Stimulated activated CD4-positive, alpha-beta T cell treated with anti-CD3 and anti-CD28 coated beads, TNF-alpha, amount 100 ng/mL, for 4 hours (primary cell): ENCODE data around the gene UNG.

Experiments
- DNase-seq, 3 experiments: peaks; one replicate each; pipeline ENCODE4 v3.0.0-alpha.2; 2020; ENCODE audit warnings: low read depth in 3 of 3

UNG gene

DNA sequence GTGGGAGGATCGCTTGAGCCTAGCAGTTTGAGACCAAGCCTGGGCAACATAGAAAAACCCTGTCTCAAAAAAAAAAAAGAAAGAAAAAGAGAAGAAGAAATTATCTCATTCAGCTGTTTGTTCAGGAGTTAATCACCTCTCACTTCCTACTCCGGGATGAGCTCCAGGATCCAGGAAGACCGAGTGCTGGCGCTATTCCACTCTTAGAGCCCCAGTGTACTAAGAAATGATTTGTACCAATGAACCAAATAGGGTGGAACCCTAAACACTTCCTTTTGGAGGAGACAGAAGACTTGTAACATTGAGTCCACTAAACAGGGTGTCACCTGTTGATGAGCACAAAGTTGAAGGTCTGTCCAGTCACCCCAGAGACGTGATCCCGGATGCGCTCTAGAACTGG is 7.7 kb upstream of the UNG start:
- DNase-seq, result no peak

DNA sequence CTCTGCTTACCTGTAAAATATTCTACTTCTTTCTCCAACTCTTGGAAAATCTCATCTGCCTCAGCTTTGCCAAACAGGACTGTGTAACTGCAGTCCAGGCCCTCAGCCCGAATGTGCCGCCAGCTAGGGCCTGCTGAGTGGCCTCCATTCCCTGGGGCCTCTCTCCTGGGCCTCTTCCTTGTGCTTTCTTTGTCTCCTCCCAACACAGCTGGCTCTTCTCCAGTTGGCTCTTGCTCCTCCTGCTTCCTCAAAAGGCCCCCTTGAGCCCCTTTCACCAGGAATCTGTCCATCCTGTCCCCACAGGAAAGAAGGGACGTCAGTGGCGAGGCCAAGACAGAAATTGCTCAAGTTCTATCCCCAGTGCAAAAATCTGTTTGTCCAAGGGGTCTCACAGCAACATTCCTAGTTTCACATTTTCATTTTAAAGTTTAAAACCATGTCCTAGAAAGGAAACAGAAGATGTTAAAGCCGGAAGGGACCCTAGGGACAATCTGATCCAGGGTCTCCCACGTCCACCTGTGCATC is 4.8 kb upstream of the UNG start:
- no peak for DNase-seq

DNA sequence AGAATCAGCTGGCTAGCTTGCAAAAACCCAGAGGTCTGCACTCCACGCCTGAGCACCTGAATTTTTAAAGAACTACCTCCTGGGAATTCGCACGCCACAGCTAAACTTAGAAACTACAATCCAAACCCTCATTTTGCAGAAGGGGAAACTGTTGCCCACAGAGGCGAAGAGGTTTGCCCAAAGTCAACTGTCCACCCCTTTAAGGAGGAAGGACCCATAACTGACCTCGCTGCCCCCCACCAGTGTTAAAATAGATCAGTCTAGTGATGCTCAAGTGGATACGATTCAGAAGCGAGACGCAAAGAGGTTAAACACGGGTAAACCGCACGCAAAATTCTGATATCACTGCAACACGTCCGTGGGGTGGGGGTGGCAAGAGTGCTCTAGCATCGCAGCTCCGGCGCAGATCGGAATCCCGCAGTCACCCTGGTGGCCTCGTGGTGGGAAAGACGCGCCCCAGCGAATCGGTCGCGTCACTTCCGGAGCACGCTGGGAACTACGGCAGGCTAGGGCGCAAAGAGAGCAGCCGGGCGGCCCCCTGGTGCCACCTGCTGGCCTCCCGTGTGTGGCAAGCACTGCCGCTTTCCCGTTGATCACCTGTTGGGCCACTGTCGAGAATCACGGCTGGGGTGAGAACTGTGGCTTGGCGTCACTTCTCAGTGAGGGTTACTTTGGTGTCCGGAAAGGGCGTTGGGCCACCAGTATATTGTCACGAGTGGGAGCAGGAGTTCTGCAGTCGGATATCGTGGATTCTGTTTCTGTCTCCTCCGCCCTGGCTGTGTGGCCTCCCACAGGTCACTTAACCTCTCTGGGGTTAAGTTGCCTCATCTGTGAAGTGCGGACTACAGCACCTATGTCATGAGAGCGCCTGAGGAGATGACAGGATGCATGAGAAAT is 4.1 kb upstream of the UNG start, which contains the start of gene ALKBH2:
ALKBH2 (minus strand) TSS at position 451 of the 897 bp plus-strand sequence. CDS start 686 bp downstream, outside the sequence.
- DNase-seq, result peak; percentile 89 to 92 (median 89)

DNA sequence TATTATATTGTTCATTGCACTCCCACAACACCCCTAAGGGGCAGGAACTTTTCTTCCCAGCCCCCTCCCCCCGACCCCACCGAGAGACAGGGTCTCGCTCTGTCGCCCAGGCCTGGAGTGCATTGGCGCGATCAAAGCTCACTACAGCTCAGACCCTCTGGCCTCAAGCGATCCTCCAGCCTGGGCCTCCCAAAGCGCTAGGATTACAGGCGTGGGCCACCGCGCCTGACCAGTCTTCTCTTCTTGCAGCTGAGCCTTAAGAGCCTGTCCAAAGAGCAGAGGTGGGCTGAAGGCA is 310 bp upstream of the UNG start:
- DNase-seq, result no peak

DNA sequence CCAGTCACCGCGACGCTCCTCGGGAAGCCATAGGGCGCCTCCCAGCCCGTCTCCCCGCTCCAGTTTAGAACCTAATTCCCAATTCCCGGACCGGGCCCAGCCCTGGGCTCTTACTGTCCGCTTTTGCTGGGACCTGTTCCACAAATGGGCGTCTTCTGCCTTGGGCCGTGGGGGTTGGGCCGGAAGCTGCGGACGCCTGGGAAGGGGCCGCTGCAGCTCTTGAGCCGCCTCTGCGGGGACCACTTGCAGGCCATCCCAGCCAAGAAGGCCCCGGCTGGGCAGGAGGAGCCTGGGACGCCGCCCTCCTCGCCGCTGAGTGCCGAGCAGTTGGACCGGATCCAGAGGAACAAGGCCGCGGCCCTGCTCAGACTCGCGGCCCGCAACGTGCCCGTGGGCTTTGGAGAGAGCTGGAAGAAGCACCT is 797 bp downstream of the UNG start:
- peak in 1 of 3 experiments; percentile 32 for DNase-seq

DNA sequence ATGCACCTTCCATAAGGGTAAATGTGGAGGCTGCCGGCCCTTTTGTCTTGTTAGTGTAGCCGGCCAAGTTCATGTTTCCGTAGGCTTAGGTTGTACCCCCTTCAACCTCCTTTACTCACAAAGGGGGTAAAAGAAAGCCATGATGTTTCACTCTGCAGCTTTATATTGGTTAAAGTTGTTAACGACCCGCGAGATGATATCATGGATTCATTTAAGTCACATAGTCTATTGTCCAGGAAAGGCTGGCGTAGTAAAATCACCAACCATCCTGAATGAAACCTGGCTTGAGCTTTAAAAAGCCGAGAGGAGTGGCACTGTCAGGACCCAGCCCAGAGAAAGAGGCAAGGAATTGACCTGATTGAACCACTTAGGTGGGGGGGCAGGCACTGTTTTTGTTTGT is 1.3 kb downstream of the UNG start:
- DNase-seq, result no peak

DNA sequence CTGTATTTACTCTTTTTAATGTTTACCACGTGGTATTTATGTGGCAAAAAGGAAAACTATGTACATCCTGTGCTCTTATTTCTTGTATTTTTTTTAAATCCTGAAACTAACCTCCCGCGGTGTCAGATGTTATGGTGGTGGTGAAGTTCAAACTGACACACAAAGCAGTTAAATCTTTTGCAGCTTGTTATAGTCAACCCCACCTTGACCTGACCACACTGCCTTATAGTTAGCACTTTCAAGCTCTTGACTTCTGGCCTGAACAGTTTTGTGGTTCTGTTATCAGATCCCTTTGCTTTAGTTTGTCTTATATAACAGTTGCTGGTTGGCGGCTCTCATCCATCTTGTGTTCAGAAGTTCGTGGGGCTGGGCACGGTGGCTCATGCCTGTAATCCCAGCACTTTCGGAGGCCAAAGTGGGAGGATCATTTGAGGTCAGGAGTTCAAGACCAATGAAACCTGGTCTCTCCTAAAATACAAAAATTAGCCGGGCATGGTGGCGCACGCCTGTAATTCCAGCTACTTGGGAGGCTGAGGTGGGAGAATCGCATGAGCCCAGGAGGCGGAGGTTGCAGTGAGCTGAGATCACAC is 2.1 kb downstream of the UNG start:
- no peak for DNase-seq

DNA sequence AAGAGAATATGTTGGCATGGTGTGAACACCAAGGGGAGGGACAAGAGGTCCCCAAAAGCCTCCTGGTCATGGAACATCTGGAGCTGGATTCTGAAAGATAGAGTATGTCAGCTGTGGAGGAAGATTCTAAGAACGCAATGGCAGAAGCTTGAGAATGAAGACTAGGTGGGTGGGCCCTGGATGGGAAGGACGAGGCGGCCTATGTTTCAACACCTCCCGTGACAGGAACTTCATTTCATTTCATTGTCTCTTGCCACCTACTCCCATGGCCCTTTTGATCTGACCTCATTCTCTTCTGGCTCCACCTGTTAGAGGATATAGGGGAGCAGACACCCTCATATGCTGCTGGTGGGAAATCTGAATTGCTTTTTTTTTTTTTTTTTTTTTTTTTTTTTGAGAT is 3.3 kb downstream of the UNG start:
- DNase-seq, result no peak

DNA sequence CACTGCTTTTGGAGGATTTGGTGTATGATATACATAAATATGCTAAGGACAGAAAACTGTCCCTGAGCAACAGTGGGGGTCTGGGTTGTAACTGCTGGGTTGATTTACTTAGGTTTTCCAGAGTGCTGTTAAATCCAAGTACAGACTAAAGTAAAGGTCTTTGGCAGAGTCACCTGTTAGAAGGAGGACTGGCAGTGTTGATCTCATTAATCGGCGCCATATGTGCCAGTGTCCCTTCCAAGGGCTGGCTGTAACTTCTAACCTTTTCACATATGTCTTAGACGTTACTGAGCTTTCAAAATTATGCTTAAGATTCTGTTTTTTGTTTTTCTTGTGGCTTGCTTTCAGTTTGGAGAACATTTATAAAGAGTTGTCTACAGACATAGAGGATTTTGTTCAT is 5.1 kb downstream of the UNG start:
- DNase-seq, result no peak

DNA sequence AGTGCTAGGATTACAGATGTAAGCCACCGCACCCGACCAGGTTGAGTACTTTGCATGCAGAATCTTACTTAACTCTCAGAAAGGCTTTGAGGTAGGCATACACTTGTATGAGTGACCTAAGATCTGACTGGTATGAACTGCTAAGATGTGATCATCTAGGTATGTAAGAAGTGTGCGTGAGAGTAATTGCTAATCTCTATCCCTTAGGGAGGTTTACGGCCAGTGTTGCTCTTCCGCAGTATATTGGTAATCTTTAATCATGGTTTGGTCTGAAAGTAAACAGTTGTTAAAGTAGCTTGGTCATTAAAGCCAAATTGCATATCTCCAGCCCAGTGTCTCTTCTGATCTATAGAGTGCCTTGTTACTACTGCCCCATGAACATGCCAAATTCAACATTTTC is 7.8 kb downstream of the UNG start:
- DNase-seq, result no peak

DNA sequence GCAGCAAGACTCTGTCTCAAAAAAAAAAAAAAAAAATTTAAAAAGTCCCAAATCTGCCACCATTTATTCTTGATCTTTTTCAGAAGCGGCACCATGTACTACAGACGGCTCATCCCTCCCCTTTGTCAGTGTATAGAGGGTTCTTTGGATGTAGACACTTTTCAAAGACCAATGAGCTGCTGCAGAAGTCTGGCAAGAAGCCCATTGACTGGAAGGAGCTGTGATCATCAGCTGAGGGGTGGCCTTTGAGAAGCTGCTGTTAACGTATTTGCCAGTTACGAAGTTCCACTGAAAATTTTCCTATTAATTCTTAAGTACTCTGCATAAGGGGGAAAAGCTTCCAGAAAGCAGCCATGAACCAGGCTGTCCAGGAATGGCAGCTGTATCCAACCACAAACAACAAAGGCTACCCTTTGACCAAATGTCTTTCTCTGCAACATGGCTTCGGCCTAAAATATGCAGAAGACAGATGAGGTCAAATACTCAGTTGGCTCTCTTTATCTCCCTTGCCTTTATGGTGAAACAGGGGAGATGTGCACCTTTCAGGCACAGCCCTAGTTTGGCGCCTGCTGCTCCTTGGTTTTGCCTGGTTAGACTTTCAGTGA is 12.5 kb downstream of the UNG start:
- DNase-seq, result no peak

DNA sequence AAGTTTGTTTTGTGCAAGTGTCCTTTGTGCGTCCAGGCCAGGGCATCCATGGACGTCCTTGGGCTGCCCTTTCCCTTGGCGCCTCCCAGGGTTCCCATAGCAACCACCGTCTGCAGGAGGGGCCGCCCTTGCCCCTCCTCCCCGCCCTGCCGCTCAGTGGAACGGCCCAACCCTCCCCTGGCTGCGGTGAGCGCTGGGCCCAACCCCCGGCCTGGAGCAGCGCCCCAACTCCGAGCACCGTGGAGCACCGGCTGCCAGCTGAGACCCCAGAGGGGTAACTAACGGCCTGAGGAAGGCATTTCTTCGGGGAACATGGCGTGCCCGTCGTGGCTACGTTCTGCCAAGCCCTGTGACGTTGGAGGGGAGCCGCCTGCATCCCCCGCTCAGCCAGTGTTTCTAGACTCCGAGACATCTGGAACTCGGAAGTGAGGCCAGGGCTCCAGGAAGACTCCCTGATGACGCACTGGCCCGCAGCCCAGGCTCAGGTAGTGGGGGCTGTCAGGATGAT is 13.6 kb downstream of the UNG start:
- peak in 1 of 3 experiments; percentile 28 for DNase-seq

DNA sequence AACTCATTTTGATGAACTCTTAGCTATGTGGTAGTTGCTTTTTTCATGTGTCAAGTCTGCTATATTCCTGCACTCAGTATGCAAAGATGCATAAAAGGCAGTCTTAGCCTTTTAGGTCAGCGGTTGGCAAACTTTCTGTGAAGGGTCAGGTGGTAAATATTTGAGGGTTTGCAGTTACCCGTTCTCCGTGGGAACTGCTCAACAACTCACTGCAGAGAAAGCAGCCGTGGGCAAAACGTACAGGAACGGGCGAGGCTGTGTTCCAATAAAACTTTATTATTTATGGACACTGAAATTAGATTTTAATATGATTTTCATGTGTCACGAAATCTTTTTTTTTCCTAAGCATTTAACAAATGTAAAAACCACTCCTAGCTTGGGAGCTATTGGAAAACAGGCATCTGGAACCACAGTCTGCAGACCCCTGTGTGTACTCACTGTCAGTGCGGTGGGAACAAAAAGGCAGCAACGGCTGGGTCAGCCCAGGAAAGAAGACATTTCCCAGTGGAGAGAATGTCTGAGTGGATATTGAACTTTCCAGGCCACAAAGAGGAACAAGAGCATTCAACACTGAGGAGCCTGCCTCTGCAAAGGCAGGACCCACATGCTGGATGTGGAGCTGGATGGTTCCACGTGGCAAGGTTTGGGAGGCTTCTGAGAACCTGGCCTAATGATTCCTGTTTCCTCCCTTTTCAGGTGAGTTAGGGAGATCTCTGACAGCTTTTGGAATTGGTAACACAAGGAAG is 15.5 kb downstream of the UNG start:
- no peak for DNase-seq

DNA sequence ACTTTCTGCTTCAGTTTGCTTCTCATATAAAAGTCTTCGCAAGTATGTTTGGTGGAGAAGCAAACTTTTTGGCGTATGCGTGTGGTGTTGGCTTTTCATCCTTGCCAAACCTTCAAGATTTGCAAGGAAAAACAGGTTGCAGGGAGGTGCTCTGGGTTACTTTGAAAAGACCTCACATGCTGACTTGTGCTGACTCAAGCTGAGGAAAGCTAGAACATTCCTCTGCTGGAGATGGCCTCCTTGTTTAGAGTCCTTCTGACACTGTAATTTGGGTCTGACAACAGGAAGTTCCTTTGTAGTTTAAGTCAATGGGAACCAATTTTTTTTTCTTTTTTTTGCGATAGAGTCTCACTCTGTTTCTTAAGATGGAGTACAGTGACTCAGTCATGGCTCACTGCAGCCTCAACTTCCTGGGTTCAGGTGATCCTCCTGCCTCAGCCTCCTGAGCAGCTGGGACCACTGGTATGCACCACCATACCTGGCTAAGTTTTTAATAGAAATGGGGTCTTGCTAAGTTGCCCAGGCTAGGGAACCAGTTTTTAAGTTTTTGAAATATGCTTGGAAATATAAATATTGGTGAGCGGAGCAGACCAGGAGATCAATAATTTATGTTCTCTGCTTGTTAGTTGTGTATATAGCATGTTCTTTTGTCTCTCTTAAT is 16.4 kb downstream of the UNG start:
- no peak for DNase-seq

DNA sequence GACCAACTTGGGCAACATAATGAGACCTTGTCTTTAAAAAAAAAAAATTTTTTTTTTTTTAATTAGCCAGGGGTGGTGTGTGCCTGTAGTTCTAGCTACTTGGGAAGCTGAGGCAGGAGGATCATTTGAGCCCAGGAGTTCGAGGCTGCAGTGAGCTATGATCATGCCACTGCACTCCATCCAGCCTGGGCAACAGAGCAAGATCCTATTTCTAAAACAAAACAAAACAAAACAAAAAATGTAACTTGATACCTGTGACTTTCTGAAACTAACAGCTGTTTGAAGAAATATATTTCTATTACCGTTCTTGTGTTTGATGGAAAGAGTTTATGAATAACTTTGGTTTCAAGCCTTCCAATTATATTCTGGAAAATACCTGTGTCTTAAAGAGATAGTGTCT is 17.2 kb downstream of the UNG start:
- DNase-seq, result no peak

DNA sequence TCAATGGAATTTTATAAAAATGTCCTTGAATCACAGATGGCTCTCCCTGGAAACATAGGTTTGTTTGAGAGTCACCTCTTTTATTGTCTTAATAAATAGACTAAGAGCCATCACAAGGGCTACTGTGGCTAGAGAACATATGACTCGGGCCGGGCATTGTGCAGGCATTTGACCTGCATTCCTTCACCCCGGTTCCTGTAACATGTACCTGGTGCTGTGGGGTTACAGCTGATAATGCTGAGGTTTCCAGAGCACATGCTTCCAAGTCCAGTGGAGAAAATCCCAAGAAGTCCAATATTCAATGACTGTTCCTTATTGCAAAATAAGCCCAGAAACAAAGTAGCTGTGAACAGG is 18.0 kb downstream of the UNG start:
- DNase-seq, result no peak

DNA sequence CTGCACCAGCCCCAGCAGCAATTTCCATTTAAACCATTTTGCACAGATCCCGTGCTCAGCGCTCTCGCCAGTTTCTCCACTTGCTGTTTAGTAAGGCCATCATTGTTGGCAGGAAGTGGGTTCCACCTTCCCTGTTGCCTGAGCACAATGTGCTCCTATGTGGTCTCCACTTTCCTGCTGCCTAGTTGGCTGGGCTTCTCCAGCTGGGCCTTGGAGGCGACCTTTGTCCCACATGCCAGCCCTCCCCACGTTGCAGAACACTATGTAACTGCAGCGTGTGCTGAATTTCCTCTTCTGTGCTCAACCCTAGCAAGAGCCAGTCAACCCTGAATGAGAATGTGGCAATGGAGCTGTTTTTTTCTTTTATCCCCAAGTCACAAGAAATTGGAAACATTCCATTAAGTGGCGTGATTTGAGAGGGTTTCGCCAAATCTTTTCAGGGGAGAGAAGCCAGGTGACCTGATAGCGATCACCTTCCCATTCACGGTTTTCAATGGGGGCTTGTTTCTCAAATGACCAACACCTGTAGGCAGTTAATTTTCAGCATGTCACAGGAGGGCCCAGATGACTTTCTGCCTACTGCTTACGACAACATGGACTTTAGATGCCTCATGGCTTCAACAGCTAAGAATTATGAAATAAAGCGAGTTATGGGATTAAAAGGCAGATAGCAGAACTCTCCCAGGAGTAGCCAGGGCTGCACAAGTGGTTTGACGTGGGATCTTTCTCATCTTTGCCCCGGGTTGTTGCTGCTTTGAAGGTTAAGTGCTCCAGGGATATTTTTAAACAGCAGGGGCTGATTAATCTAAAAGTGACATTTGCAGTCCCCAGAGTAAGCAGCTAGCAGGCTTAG is 18.6 kb downstream of the UNG start, which contains the start of gene ACACB:
ACACB (plus strand) TSS at position 830 of the 853 bp plus-strand sequence. CDS start 22,819 bp downstream, outside the sequence.
- DNase-seq, result no peak

DNA sequence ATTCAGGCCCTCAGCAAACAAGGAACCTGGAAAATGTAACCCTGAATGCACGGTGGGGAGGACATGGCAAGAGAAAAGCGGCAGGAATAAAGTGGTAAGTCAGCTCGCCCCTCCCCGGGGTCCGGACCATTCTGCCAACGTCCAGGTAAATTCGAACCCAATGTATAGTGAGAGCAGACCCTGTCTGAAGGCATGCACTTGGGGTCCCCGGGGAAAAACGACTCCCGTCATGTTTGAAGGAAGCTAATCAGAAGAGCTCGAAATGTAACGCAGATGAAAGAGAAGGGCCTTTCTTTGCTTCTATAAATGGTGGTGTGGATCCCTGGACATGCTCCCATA is 19.2 kb downstream of the UNG start:
- no peak for DNase-seq

DNA sequence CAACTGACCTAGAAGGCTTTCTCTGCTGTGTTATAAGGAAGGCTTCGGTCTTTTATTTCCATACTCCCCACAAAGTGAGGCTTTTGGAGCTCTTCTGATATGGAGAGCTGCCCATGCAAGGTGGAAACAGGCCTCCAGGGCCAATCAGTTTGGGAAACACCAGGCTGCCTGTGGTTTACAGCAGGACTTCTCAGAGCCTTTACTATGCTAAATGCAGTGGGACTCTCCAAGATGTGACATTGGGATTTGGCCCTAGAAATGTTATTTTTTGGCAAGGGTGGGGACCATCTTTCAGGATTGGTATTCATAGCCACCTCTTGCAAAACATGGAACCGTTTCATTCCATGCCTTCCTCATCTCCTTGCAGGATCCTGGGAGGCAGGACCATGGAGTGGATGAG is 22.7 kb downstream of the UNG start:
- no peak for DNase-seq

DNA sequence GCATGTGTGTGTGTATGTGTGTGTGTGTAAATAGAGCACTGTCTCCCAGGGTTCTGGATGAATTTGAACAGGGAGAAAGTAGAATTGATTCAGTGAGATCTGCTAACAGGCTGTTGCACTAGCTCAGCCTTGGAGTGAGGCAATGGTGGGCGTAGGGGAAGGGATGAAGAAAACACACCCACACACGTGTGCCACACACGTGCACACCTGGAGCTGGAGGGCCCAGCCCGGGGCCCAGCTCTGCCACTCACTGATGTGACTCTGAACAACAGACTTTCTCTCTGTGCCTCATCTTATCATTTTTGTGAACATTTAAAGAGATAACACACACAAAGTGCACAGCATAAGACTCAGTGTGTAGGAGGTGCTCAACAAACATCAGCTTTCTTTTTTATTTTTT is 23.2 kb downstream of the UNG start:
- no peak for DNase-seq
